Measurements from ENCODE around the gene TMEM63C.

GRCh38 chr14:77256694-77257093 is 75.1 kb downstream of the TMEM63C start:
- no peak for TF ChIP-seq CTCF (optimal IDR thresholded peaks at IDR 0.05 in 1 of 3, IDR thresholded peaks at IDR 0.05 in 1 of 3, conservative IDR thresholded peaks at IDR 0.05 in 1 of 3; ENCODE audit: extremely low read depth in 1 of 3, insufficient read depth in 2 of 3, low read length in 3 of 3)
- TF ChIP-seq EZH2 (IDR thresholded peaks at IDR 0.05; ENCODE audit: low read length), result no peak
